Prostate gland (tissue), 2 donors: ENCODE measurements around the gene FAIM2. TPM values are rescaled to one million over a fixed set of nuclear protein-coding genes. Genes with fewer than 3 reads are reported as not detected.

Source experiments
- DNase-seq: peaks from one replicate; pipeline ENCODE4 v3.0.0-alpha.2; 2019; ENCODE audit warnings: low spot score
- H3K27ac ChIP-seq, 2 donors: fragments of 200-600 bp; sonication (generic); 2 replicates each; pipeline ENCODE4 v1.5.1; 2017 to 2019
- H3K27me3 ChIP-seq: fragments of 200-600 bp; sonication (generic); replicated peaks from 2 replicates; pipeline ENCODE4 v1.5.1; 2019; ENCODE audit not compliant: insufficient read depth
- H3K36me3 ChIP-seq, 2 donors: fragments of 200-600 bp; sonication (generic); 1 replicate in 1 of 2; 2 replicates in 1 of 2; pipeline versions ENCODE4 v1.5.1 to v1.8.1; 2017 to 2019
- H3K4me1 ChIP-seq: fragments of 200-600 bp; sonication (generic); replicated peaks from 2 replicates; pipeline ENCODE4 v1.5.1; 2019
- H3K4me3 ChIP-seq, 2 donors: fragments of 200-600 bp; sonication (generic); 2 replicates each; pipeline ENCODE4 v1.5.1; 2017 to 2019
- H3K9me3 ChIP-seq: fragments of 200-600 bp; sonication (generic); 2 replicates; pipeline ENCODE4 v1.5.1; 2017
- CTCF ChIP-seq, 4 experiments: fragments of 200-600 bp in 2 of 4; fragments of 450-650 bp in 2 of 4; sonication (generic) in 2 of 4; IDR thresholded peaks; 1 replicate in 3 of 4; 2 replicates in 1 of 4; pipeline ENCODE4 v1.5.1; 2016 to 2019; ENCODE audit warnings: antibody characterized with exemption in 4 of 4, mild to moderate bottlenecking in 2 of 4, moderate library complexity in 2 of 4
- POLR2A ChIP-seq: fragments of 450-650 bp; IDR thresholded peaks from one replicate; pipeline ENCODE4 v1.6.1; 2016; ENCODE audit warnings: antibody characterized with exemption, mild to moderate bottlenecking
- POLR2AphosphoS5 ChIP-seq: sonication (generic); formaldehyde crosslinking; IDR thresholded peaks from one replicate; pipeline ENCODE4 v1.6.1; 2017; ENCODE audit warnings: antibody characterized with exemption
- WGBS: methylation state at CpG from one replicate; pipeline ENCODE4 v1.1.5; 2018; 5-methylcytosine and 5-hydroxymethylcytosine counted together
- intact Hi-C: fragments of 100-400 bp; cut with DNase I; formaldehyde crosslinking; loops from one replicate; pipeline ENCODE4 v1.14.2; 2022
- total RNA-seq, 2 donors: library from RNA; depleted of rRNA; stranded (reverse); fragments of >200 nt; gene quantifications; one replicate each; pipeline ENCODE4 v1.1.0, GENCODE V29; 2016

The FAIM2 gene
- total RNA-seq, 2 donors from 2014 or later, result 2.8 to 12.0 TPM

GRCh38 chr12:49818241-49818895 is 85.3 kb downstream of the FAIM2 start:
- Histone ChIP-seq H3K27me3 (no peaks in the 10 kb centered on the region), H3K36me3 (no peaks in the 10 kb centered on the region), H3K9me3 (no peaks in the 10 kb centered on the region), H3K4me3 (no peak overlapping the region), H3K4me1 (no peaks in the 10 kb centered on the region), H3K27ac (no peak overlapping the region)
- intact Hi-C loops, result no loop called here
- DNase-seq, result no peak
- TF ChIP-seq CTCF (IDR thresholded peaks at IDR 0.05), result no peak
- no peak for TF ChIP-seq POLR2A
- TF ChIP-seq POLR2AphosphoS5, result no peak
- 81% methylated on average over 7 of the region's 7 CpGs for WGBS

Other genes starting within 250 kb of the FAIM2 start
- gene FMNL3, start 196.5 kb downstream of the FAIM2 start, total RNA-seq, result 10 to 100 TPM in 1 of 2 donors, 1 to 10 TPM in 1; 4.5 to 52.9 TPM
- 100 to 1,000 TPM; 541 to 778 TPM for gene TMBIM6, start 162.3 kb downstream of the FAIM2 start, total RNA-seq
- gene NCKAP5L, start 75.5 kb downstream of the FAIM2 start, total RNA-seq, result 10 to 100 TPM; 17.3 to 63.1 TPM
- 1 to 10 TPM; 3.0 to 8.0 TPM for gene BCDIN3D, start 60.8 kb downstream of the FAIM2 start, total RNA-seq
- 1 to 10 TPM in 1 of 2 donors, not detected in 1; 2.7 TPM for gene AQP2, start 46.8 kb upstream of the FAIM2 start, total RNA-seq
- 10 to 100 TPM in 1 of 2 donors, 1 to 10 TPM in 1; 3.4 to 25.8 TPM for gene AQP5, start 58.0 kb upstream of the FAIM2 start, total RNA-seq
- gene AQP6, start 69.0 kb upstream of the FAIM2 start, total RNA-seq, result under 1 TPM in 1 of 2 donors, not detected in 1; 0.40 TPM
- gene RACGAP1, start 121.6 kb upstream of the FAIM2 start, total RNA-seq, result 10 to 100 TPM in 1 of 2 donors, 1 to 10 TPM in 1; 9.1 to 18.9 TPM
- 1 to 10 TPM; 2.7 to 3.2 TPM for gene ASIC1, start 153.7 kb upstream of the FAIM2 start, total RNA-seq
- 10 to 100 TPM; 72.9 to 90.1 TPM for gene SMARCD1, start 181.4 kb upstream of the FAIM2 start, total RNA-seq
- gene GPD1, start 200.1 kb upstream of the FAIM2 start, total RNA-seq, result 1 to 10 TPM in 1 of 2 donors, under 1 TPM in 1; 0.27 to 3.4 TPM
- 10 to 100 TPM; 59.9 to 84.6 TPM for gene COX14, start 208.3 kb upstream of the FAIM2 start, total RNA-seq